ENCODE measurements around the gene SNX21.
"Not testable (repeated sequence)": the region's sequence is repeated elsewhere in the genome, so short reads cannot be mapped to it uniquely, and the experiment has no call there.

The SNX21 gene

DNA sequence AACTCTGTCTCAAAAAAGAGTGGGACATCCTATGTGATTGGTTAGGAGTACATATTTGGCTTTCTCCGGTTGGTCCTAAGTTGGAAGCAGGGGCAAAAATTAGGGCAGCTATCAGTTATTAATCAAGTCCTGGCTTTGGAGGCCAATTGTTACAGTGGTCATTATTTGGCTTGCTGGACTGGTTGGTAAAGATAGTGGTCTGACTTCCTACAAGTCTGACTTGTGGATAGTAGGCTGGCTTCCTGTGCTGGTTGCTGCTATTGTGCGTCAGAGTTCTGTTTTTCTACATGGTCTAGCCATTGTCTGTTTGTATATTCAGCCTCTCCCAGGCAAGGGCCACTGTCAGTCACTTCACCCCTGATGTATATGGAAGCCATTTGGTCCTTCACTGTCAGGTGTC, 16.6 kb downstream of the SNX21 start:
- DNase-seq (ENCODE audit: low spot score): no peak

DNA sequence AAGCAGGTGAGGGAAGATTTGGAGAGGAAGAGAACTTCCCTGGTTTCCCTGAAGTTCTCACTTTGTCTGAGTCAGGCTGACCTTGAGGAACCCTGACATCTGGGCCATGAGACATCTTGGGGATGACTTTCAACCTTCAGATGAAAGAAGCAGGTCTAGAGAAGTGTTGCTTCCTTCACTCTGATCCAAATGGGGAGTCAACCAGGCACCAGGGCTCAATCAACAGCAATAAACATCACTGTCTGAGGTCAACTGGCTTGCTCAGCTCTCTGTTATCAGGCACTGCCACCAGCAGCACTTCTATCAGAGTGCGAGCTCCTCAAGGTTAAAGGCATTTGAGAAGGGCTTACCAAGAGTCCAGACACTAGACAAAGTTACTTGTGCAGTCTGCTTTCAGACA, 17.3 kb downstream of the SNX21 start:
- DNase-seq (ENCODE audit: low spot score): no peak

DNA sequence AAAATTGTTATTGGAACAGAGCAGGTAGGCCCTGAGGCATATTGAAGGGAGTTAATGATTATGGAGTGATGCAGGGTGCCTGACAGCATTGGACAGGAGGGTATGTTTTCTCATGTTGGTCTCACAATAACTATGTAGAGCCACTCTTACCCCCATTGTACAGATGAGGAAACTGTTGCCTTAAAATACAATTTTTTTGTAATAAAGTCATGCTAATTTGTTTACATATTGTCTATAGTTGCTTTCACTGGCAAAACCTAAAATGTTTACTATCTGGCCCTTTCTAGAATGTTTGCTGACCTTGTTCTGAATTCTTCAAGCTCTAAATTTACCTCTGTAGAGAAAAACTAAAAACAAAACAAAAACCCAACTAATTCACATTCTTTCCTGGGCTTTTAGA, 17.9 kb downstream of the SNX21 start:
- no peak for DNase-seq (ENCODE audit: low spot score)

DNA sequence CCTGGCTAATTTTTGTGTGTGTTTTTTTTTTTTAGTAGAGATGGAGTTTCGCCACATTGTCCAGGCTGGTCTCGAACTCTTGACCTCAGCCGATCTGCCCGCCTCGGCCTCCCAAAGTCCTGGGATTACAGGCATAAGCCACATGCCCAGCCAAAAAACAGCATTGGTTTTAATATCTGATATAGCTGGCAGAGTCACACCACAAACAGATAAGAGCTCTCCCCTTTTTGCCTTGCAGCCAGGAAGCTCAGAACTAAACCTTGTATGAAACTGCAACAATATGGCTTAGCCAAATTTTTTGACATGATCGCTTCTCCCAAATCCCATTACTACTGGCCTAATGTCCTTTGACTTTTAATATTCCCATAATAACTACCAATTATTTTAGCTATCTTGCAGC, 18.7 kb downstream of the SNX21 start:
- DNase-seq (ENCODE audit: low spot score): no peak

DNA sequence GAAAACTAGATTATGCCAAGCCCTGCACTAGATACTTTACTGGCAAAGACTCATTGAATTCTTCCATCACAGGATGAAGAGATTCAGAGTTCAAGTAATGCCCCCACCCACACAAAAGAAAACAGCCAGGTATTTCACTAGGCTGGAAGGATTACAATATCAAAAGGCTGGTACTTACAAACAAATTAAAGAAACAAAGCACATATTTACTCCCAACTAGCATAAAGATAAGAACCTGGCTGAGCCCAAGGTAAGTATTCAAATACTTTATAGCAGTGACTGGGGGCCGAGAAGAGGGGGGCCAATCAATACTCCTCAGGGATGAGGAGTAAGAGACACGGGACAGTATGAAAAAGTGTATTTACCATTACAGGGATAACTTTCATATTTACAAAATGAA, 19.9 kb downstream of the SNX21 start:
- DNase-seq (ENCODE audit: low spot score): no peak

DNA sequence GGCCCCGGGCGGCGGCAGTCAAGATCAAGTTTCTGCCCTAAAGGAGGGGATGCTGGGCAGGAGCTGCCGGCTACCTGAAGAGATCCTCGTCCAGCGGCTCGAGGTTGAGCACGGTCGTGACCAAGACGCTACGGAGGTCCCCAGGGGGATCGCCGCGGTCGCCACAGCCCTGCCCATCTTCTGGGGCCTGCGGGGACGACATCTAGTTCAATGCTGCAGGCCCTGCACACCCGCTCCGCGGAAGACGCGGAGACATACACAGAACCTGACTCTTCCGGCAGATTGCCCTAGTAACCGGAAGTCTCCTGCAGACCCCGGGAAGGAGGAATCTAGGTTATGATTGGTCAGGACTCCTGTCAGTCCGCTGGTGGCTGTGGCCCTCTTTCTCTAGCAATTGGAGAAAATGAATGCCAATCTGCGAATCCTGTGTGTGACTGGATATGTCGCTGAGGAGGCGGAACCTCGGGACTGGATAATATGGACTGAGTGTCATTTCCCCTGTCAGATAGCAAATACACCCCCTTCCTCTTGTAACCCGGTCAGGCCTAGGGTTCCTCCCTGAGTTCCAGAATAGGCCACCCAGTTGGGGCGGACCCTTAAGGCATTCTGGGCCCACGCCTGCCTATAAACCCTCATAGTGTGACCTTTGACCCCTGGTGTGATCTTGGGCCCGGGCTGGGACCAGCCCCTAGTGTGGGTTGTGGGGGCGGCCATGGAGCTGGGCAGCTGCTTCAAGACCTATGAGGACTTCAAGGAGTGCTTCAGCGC, 23.7 kb downstream of the SNX21 start, which contains the start of the genes ACOT8 and ZSWIM3:
Gene ACOT8 (minus strand): TSS at position 279 of the 768 bp plus-strand sequence. CDS start 77 bp downstream, at position 202.
Gene ZSWIM3 (plus strand): TSS at position 501 of the 768 bp plus-strand sequence. CDS start 212 bp downstream, at position 713.
- peak; percentile 100 for DNase-seq (ENCODE audit: low spot score)

DNA sequence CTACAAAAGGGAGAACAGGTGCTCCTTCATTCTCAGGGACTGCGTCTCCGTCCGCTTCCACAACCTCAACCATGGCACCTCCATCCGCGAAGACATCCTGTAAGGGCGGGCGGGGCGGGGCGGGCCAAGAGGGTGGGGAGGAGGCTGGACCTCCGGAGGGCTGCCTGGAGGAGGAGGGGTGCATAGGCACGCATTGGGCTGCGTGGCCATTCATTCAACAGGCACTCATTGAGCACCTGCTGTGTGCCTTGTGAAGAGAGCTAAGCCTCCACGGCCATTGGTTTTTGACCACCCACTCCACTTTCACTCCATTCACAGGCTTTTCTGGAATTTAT, 24.2 kb downstream of the SNX21 start:
- DNase-seq (ENCODE audit: low spot score): no peak

DNA sequence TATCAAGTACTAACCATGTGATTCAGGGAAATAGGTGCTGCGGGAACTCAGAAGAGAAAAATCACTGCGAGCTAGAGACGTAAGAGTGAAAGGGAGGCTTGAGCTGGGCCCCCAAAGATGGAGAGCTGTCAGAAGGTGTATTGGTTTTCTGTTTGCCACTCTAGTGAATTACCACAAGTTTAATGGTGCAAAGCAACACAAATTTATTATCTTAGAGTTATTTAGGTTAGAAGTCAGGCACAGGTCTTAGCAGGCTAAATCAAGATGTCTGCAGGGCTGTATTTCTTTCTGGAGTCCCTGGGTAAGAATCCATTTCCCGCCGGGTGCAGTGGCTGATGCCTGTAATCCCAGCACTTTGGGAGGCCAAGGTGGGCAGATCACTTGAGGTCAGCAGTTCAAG, 26.3 kb downstream of the SNX21 start:
- DNase-seq (ENCODE audit: low spot score): no peak

DNA sequence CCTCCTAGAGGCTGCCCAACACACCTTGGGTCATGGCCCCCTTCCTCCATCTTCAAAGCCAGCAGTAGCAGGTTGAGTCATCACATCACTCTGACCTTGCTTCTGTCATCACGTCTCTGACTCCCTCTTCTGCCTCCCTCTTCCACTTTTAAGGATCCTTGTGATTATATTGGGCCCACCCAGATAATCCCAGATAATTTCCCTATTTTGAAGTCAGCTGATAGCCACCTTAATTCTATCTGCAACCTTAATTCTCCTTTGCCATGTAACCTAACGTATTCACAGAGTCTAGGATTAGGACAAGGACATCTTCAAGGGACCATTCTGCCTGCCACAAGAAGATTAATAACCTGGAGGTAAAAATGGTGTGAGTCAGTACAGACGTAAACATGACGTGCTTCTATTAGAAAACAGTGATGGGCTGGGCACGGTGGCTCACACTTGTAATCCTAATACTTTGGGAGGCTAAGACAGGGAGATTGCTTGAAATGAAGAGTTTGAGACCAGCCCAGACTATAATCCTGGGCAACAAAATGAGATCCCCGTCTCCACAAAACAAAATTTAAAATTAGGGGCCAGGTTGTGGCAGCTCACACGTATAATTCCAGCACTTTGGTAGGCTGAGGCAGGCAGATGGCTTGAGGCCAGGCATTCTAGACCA, 27.1 kb downstream of the SNX21 start:
- no peak for DNase-seq (ENCODE audit: low spot score)

DNA sequence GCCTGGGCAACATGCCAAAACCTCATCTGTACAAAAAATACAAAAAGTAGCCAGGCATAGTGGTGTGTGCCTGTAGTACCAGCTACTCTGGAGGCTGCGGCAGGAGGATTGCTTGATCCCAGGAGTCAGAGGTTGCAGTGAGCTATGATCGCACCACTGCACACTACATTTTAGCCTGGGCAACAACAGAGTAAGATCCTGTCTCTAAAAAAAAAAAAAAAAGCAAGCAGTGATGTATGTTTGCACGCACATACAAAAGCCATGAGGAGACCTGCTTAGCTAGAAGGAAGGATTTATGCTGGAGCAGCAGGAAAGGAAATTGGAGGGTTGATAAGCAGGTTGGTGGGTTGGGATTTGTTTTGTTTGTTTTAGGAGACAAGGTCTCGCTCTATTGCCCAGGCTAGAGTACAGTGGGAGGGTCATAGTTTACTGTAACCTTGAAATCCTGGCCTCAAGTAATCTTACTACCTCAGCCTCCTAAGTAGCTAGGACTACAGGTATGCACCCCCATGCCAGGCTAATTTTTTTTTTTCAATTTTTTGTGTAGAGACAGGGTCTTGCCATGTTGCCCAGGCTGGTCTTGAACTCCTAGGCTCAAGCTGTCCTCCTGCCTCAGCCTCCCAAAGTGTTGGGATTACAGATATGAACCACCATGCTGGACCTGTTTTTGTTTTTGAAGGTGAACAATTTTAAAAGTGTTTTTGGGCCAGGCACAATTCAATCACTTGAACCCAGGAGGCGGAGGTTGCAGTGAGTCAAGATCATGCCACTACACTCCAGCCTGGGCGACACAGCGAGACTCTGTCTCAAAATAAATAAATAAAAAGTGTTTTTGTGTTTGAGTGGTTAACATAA, 27.8 kb downstream of the SNX21 start:
- DNase-seq (ENCODE audit: low spot score): peak; percentile 40

DNA sequence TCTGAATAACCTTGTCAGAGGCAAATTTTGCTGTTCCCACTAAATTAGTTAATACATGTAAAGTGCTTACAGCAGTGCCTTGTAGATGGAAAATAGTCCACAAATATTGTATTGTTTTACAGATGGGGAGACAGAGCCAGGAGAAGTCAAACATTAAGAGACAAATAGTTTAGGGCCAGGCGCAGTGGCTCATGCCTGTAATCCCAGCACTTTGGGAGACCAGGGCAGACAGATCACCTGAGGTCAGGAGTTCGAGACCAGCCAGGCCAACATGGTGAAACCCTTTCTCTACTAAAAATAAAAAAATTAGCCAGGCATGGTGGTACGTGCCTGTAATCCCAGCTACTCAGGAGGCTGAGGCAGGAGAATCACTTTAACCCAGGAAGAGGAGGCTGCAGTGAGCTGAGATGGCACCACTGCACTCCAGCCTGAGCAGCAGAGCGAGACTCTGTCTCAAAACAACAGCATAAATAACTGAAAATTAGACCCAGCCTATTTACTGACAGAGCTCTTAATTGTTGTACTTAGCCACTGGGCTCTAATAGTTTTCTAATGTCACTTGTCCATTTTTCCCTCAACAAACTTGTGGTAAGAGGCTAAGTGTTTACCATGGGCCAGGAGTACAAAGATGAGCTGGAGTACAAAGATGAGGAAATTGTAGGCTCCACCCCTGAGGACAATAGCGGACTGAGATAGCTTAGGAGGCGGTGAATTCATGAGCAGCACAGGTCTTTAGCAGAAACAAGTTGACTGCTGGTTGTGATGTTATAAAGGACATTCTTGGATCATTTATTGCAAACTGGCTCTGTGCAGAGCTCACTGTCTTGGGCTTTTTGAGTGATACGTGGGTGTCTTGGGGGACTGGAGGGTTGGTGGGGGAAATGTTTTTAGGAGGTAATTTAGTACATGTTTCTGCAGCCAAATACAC, 30.2 kb downstream of the SNX21 start:
- DNase-seq (ENCODE audit: low spot score): no peak

DNA sequence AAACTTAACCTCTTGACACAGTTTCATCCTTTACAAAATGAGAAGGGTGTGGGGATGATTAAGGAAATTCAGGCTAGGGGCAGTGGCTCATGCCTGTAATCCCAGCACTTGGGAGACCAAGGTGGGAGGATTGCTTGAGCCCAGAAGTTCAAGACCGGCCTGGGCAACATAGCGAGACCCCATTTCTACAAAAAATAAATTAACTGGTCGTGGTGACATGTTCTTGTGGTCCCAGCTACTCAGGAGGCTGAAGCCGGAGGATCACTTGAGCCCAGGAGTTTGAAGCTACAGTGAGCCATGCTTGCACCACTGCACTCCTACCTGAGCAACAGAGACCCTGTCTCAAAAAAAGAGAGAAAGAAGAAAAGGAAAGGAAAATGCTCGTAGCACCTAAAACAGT, 32.9 kb downstream of the SNX21 start:
- DNase-seq (ENCODE audit: low spot score): no peak

DNA sequence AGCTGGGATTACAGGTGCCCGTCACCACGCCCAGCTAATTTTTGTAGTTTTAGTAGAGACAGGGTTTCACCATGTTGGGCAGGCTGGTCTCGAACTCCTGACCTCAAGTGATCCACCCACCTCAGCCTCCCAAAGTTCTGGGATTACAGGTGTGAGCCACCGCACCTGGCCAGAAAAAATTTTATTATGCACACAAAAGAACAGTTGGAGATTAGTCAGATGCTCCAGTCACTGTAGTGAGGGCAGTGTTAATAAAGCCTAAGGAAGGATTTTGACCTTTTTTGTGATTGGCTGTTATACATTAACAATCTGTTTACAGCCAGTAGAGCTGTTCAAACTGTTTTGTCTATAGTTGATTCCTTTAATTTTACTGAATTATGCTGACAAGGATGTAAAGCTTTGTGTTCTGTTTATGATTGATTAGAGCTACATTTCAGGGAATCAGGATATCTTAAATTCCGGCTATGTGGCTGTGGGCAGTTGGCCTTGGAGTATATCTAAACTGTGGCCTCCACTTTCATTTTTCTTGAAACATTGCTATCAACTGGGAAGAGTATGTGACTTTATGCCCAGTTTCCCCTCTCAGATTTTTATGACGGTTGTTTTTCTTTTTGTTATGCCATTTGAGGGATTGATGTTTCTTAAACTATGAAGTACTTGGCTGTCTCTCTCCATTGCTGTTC, 33.7 kb downstream of the SNX21 start:
- DNase-seq (ENCODE audit: low spot score): no peak

DNA sequence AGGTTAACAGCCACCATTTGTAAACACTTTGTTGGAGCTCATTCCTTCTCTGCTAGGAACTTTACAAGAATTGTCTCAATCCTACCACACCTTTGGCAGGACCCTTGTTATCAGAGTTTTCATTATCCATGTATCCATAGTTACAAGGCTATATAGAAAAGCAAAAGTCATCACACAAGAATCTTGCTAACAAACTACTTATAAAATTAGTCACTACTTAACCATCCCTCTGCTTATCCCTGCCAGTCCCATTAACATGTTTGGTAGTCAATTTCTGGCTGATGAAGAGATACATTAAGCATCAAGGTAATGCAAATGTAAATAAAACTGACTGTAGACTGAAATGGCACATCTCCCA, 34.2 kb downstream of the SNX21 start:
- DNase-seq (ENCODE audit: low spot score): no peak

DNA sequence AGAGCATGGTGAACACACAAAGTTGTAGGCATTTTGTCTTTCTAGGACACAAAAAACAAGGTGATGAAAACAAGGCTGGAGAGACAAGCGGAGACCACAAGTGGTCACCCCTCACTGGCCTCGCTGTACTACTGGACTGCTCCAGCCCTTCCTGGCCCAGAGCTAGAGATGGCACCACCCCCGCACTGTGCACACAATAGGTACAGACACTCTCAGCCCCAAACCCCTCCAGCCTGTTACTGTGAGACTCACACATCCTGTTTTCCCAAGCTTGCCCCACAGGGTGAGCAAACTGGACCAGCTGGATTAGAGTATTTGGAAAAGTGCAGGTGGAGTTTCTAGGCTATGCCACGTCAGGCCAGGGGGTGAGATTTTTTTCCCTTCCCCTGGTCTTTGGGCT, 39.0 kb downstream of the SNX21 start:
- no peak for DNase-seq (ENCODE audit: low spot score)

DNA sequence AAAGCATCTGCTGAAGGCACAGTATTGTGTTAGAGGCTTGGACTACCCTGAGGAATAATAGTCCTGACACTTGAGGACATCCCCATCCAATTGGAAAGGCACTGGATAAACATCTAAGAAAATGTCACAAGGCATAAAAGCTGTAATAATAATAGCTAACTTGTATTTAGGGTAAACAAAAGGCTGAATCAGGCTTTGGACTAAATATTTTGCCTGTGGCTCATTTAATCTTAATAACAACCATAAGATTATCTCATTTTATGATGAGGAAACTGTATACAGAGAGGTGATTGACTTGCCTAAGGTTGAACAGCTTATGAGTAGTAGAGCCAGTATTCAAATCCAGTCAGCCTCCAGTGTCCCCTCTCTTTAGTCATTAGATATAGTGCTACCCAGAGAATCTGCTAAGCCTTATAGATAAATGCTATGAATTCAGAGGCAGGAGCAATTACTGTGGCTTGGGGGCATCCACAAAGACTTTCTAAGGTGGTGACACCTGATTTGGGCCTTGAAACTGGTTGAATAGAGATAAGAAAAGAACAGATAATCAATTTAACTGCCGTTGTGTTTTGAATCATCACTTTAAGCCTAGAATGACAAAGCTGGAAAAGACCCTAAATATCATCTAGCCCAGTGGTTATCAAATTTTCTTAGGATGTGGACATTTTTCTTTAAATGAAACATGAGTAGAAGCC, 40.0 kb downstream of the SNX21 start:
- DNase-seq (ENCODE audit: low spot score): no peak

DNA sequence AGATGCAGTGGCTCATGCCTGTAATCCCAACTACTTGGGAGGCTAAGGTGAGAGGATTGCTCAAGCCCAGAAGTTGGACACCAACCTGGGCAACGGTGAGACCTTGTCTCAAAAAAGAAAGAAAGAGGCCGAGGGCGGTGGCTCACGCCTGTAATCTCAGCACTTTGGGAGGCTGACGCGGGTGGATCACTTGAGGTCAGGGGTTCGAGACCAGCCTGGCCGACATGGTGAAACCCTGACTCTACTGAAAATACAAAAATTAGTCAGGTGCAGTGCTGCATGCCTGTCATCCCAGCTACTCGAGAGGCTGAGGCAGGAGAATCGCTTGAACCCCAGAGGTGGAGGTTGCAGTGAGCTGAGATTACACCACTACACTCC, 40.5 kb downstream of the SNX21 start:
- not testable (repeated sequence) for DNase-seq (ENCODE audit: low spot score)

DNA sequence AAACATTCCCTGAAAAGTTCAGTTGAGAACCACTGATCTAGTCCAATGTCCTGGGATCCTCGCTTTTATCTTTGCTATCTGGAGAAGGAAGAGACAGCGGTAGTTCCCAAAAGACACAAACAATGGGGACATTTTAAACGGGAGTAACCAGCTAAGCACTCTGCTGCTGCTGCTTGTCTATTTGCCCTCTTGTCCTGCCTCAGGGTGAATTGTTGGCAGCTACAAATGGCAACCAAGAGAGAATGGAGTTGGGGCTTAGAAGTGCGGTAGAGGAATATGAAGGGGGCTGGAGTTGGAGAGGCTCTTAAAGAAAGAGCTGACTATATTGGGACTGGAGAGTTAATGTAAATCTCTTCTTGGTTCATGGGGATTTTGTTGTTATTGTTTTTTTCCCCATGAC, 41.0 kb downstream of the SNX21 start:
- no peak for DNase-seq (ENCODE audit: low spot score)

DNA sequence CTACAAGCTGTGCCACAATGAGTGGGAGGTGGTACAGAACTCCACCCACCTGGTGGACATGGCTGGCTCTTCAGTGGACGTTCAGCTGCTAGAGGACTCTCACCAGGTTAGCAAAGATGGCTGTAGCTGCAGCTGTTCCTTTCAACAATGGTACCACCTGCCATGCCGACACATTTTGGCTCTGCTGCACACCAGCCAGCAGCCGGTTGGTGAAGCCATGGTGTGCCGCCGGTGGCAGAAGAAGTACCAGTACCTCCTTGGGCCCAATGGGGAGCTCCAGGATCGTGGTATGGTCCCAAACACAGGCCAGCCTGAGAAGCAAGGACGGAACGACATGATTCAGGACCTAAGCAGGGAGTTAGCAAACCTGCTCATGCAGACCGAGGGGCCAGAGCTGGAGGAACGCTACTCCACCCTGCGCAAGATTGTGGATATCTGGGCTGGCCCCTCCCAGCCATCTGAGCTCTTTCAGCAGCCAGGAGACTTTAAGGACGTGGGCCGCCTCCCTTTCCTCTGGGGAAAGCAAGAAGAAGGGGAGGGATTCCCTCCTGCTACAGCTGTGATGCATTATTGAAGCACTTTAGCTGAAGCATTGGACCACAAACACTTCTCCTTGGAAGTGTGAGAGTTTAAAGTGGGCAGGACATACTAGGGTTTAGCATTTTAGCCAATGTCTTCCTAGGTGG, 44.6 kb downstream of the SNX21 start:
- no peak for DNase-seq (ENCODE audit: low spot score)
